Sigmoid colon (tissue), 7 donors: ENCODE measurements around the gene FARSA. TPM values are rescaled to one million over a fixed set of nuclear protein-coding genes. Genes with fewer than 3 reads are reported as not detected.

Experiments used
- DNase-seq: peaks from one replicate; pipeline ENCODE4 v3.0.0-alpha.2; 2019
- H3K27ac ChIP-seq, 4 donors: fragments of 200-600 bp; sonication (generic); one replicate each; pipeline ENCODE4 v1.5.1; 2016 to 2019; ENCODE audit warnings: mild to moderate bottlenecking in 1 of 4
- H3K27me3 ChIP-seq, 3 donors: fragments of 200-600 bp; sonication (generic); one replicate each; pipeline ENCODE4 v1.5.1; 2019; ENCODE audit warnings: mild to moderate bottlenecking in 1 of 3
- H3K36me3 ChIP-seq, 4 donors: fragments of 200-600 bp; sonication (generic); one replicate each; pipeline ENCODE4 v1.5.1; 2016 to 2019
- H3K4me1 ChIP-seq, 4 donors: fragments of 200-600 bp; sonication (generic); one replicate each; pipeline ENCODE4 v1.5.1; 2017 to 2019
- H3K4me3 ChIP-seq, 4 donors: fragments of 200-600 bp; sonication (generic); one replicate each; pipeline ENCODE4 v1.5.1; 2017 to 2019; ENCODE audit warnings: mild to moderate bottlenecking in 2 of 4, moderate library complexity in 1 of 4
- H3K9me3 ChIP-seq, 4 donors: fragments of 200-600 bp in 3 of 4; sonication (generic) in 3 of 4; one replicate each; pipeline versions ENCODE4 v1.5.1 to v1.6.1; 2013 to 2019
- CTCF ChIP-seq, 4 experiments: fragments of 450-650 bp in 3 of 4; fragments of 200-600 bp in 1 of 4; IDR thresholded peaks; one replicate each; pipeline ENCODE4 v1.5.1; 2016 to 2019; ENCODE audit warnings: antibody characterized with exemption in 4 of 4, mild to moderate bottlenecking in 3 of 4, moderate library complexity in 2 of 4
- EP300 ChIP-seq, 4 donors: sonication (generic); formaldehyde crosslinking; IDR thresholded peaks; one replicate each; pipeline ENCODE4 v1.6.1; 2017; ENCODE audit warnings: antibody characterized with exemption in 4 of 4
- POLR2A ChIP-seq, 2 donors: fragments of 450-650 bp; IDR thresholded peaks; one replicate each; pipeline ENCODE4 v1.6.1; 2016; ENCODE audit warnings: antibody characterized with exemption in 2 of 2, mild to moderate bottlenecking in 2 of 2, moderate library complexity in 2 of 2
- POLR2AphosphoS5 ChIP-seq, 4 donors: sonication (generic); formaldehyde crosslinking; IDR thresholded peaks; one replicate each; pipeline ENCODE4 v1.6.1; 2017; ENCODE audit warnings: antibody characterized with exemption in 4 of 4
- WGBS, 2 donors: extraction: QIAGEN DNeasy Blood & Tissue Kit; methylation state at CpG; one replicate each; pipeline ENCODE4 v1.1.7; 2013; 5-methylcytosine and 5-hydroxymethylcytosine counted together
- intact Hi-C: fragments of 100-400 bp; cut with DNase I; formaldehyde crosslinking; loops from one replicate; pipeline ENCODE4 v1.15.1; 2023
- polyA plus RNA-seq, 3 donors: library from polyadenylated mRNA; stranded (reverse); fragments of 200-250 nt; gene quantifications; one replicate each; pipeline ENCODE4 v1.2.3, GENCODE V29; 2013
- total RNA-seq, 4 donors: library from RNA; depleted of rRNA; stranded (reverse); fragments of >200 nt; gene quantifications; one replicate each; pipeline ENCODE4 v1.1.0, GENCODE V29; 2016
- donor health status: healthy with polysubstance abuse.
- donor health status: Bipolar disorder and iron deficiency.
- donor health status: healthy.

The FARSA gene
- total and polyA plus RNA-seq, 7 donors = 21.4 to 86.8 (median 31.6) TPM

GRCh38 chr19:12949363-12950283 lies 16.1 kb upstream of the FARSA start:
- H3K4me3 ChIP-seq = no peak overlapping the region
- intact Hi-C loops = loop anchor here (5.0 kb wide), 1 partner anchor 62 kb away; the partner anchor contains the start of gene KLF1
- TF ChIP-seq EP300 (IDR thresholded peaks at IDR 0.05) (no peak), CTCF (IDR thresholded peaks at IDR 0.05) (no peak), POLR2A (IDR thresholded peaks at IDR 0.05) (no peak), POLR2AphosphoS5 (IDR thresholded peaks at IDR 0.05) (no peak)
- H3K27me3 ChIP-seq = no peaks in the 10 kb centered on the region
- no peak overlapping the region for H3K27ac ChIP-seq
- WGBS, 2 donors = 86 to 88% methylated on average over 16 of the region's 16 CpGs
- H3K9me3 ChIP-seq = no peaks in the 10 kb centered on the region
- peaks cover 40 to 74% (median 57%) of the 10 kb centered on the region in 4 donors for H3K36me3 ChIP-seq
- peaks cover 0 to 42% (median 26%) of the 10 kb centered on the region in 4 donors for H3K4me1 ChIP-seq
- no peak for DNase-seq

GRCh38 chr19:12948612-12949362 lies 15.3 kb upstream of the FARSA start:
- DNase-seq = no peak
- Histone ChIP-seq H3K9me3 (no peaks in the 10 kb centered on the region), H3K36me3 (peaks cover 38 to 74% (median 57%) of the 10 kb centered on the region in 4 donors), H3K4me3 (no peak overlapping the region), H3K27ac (no peak overlapping the region), H3K27me3 (no peaks in the 10 kb centered on the region), H3K4me1 (peaks cover 0 to 35% (median 25%) of the 10 kb centered on the region in 4 donors)
- TF ChIP-seq POLR2AphosphoS5 (IDR thresholded peaks at IDR 0.05) (no peak), EP300 (IDR thresholded peaks at IDR 0.05) (no peak), CTCF (IDR thresholded peaks at IDR 0.05) (no peak), POLR2A (IDR thresholded peaks at IDR 0.05) (no peak)
- intact Hi-C loops = loop anchor here (5.0 kb wide), 1 partner anchor 61 kb away; the partner anchor contains the start of gene KLF1
- WGBS, 2 donors = 94 to 95% methylated on average over 30 of the region's 30 CpGs

- intact Hi-C loops = loop anchor here (5.0 kb wide), 1 partner anchor 61 kb away; the partner anchor contains the start of gene KLF1
- Histone ChIP-seq H3K36me3 (peaks cover 42 to 74% (median 61%) of the 10 kb centered on the region in 4 donors), H3K9me3 (no peaks in the 10 kb centered on the region), H3K27me3 (no peaks in the 10 kb centered on the region), H3K27ac (no peak overlapping the region), H3K4me3 (no peak overlapping the region), H3K4me1 (peaks cover 0 to 36% (median 18%) of the 10 kb centered on the region in 4 donors)
- 86 to 92% methylated on average over 28 of the region's 28 CpGs for WGBS, 2 donors
- DNase-seq = no peak
- no peak for TF ChIP-seq CTCF (IDR thresholded peaks at IDR 0.05)
- no peak for TF ChIP-seq EP300 (IDR thresholded peaks at IDR 0.05)
- no peak for TF ChIP-seq POLR2A (IDR thresholded peaks at IDR 0.05)
- TF ChIP-seq POLR2AphosphoS5 (IDR thresholded peaks at IDR 0.05) = no peak
These were observed 14.4 kb upstream of the FARSA start for GRCh38 chr19:12947702-12948611.
